DMS79 (cell line): ENCODE results near the gene TRA2A.

ENCODE experiments used
- DNase-seq: peaks from one replicate; lab custom pipeline; 2025; lab: John Stamatoyannopoulos, UW

Gene TRA2A

GRCh38 chr7:23470330-23471105 is 61.3 kb downstream of the TRA2A start, which contains the start of gene IGF2BP3:
TSS of gene IGF2BP3 (minus strand) at chr7:23470491. CDS start at chr7:23470110, 381 bp downstream.
- peak; percentile 88 for DNase-seq

GRCh38 chr7:23469961-23470250 is 61.9 kb downstream of the TRA2A start:
- DNase-seq, result peak; percentile 12

GRCh38 chr7:23469150-23469960 is 62.4 kb downstream of the TRA2A start:
- DNase-seq, result peak; percentile 13

- DNase-seq, result no peak
Measured at GRCh38 chr7:23468526-23469149, 63.1 kb downstream of the TRA2A start.

GRCh38 chr7:23467806-23468525 is 63.8 kb downstream of the TRA2A start:
- peak; percentile 9 for DNase-seq

- no peak for DNase-seq
Measured at GRCh38 chr7:23467291-23467805, 64.4 kb downstream of the TRA2A start.

- no peak for DNase-seq
Measured at GRCh38 chr7:23462846-23463245, 68.9 kb downstream of the TRA2A start.

- no peak for DNase-seq
Measured at GRCh38 chr7:23458044-23458443, 73.7 kb downstream of the TRA2A start.

GRCh38 chr7:23456093-23456492 is 75.7 kb downstream of the TRA2A start:
- no peak for DNase-seq

- DNase-seq, result no peak
Measured at GRCh38 chr7:23454881-23455526, 76.8 kb downstream of the TRA2A start.
